DND-41 (cell line): ENCODE data around the gene PDCL2.

ENCODE experiments used
- ATAC-seq: fragments of 200-7000 bp; cut with Tn5 transposase; 3 replicates; pipeline ENCODE4 v1.9.1; 2021; ENCODE audit warnings: low read depth; ENCODE audit not compliant: insufficient read depth
- DNase-seq: peaks from one replicate; pipeline ENCODE4 v3.0.0-alpha.2; 2020
- H2AFZ ChIP-seq: 2 replicates; pipeline ENCODE4 v1.6.0; 2012; ENCODE audit warnings: low read depth, low read length
- H3K27ac ChIP-seq: 2 replicates; pipeline ENCODE4 v1.5.1; 2012; ENCODE audit warnings: low read length, inconsistent platforms
- H3K27me3 ChIP-seq: fragments of 200-600 bp; sonication (generic); 2 replicates; pipeline ENCODE4 v1.6.0; 2012; ENCODE audit warnings: low read length, mild to moderate bottlenecking, inconsistent platforms; ENCODE audit not compliant: insufficient read depth, poor library complexity
- H3K36me3 ChIP-seq: 2 replicates; pipeline ENCODE4 v1.5.1; 2012; ENCODE audit warnings: low read length, inconsistent platforms; ENCODE audit not compliant: insufficient read depth
- H3K4me1 ChIP-seq: 2 replicates; pipeline ENCODE4 v1.5.1; 2012; ENCODE audit warnings: mild to moderate bottlenecking, low read length; ENCODE audit not compliant: insufficient read depth
- H3K4me2 ChIP-seq: 2 replicates; pipeline ENCODE4 v1.6.0; 2012; ENCODE audit warnings: mild to moderate bottlenecking, moderate library complexity, low read length, inconsistent platforms; ENCODE audit not compliant: insufficient read depth
- H3K4me3 ChIP-seq, 2 experiments: fragments of 200-600 bp in 1 of 2; shearing (Covaris generic) in 1 of 2; 2 replicates each; pipeline ENCODE4 v1.5.1; 2012 to 2016; ENCODE audit warnings: inconsistent platforms in 2 of 2, low read length in 2 of 2, mild to moderate bottlenecking in 2 of 2, low read depth in 1 of 2, moderate library complexity in 1 of 2
- H3K79me2 ChIP-seq: 2 replicates; pipeline ENCODE4 v1.6.0; 2012; ENCODE audit warnings: low read length, inconsistent platforms; ENCODE audit not compliant: insufficient read depth
- H3K9ac ChIP-seq: 2 replicates; pipeline ENCODE4 v1.6.0; 2012; ENCODE audit warnings: low read depth, mild to moderate bottlenecking, inconsistent platforms, low read length, moderate library complexity
- H3K9me3 ChIP-seq: 2 replicates; pipeline ENCODE4 v1.5.1; 2012; ENCODE audit warnings: low read length, moderate library complexity, mild to moderate bottlenecking, inconsistent platforms; ENCODE audit not compliant: insufficient read depth, severe bottlenecking
- H4K20me1 ChIP-seq: 2 replicates; pipeline ENCODE4 v1.6.0; 2012; ENCODE audit warnings: low read length; ENCODE audit not compliant: insufficient read depth
- CTCF ChIP-seq: IDR thresholded peaks from 2 replicates; pipeline ENCODE4 v1.5.1; 2012; ENCODE audit warnings: borderline replicate concordance, low read length, moderate library complexity, mild to moderate bottlenecking; ENCODE audit not compliant: poor library complexity, severe bottlenecking; ENCODE audit errors: extremely low read depth
- EZH2 ChIP-seq: IDR thresholded peaks from 3 replicates; pipeline ENCODE4 v1.6.1; 2012; ENCODE audit warnings: borderline replicate concordance, low read depth, mild to moderate bottlenecking, moderate library complexity, low read length, inconsistent platforms; ENCODE audit not compliant: severe bottlenecking

Gene PDCL2

DNA sequence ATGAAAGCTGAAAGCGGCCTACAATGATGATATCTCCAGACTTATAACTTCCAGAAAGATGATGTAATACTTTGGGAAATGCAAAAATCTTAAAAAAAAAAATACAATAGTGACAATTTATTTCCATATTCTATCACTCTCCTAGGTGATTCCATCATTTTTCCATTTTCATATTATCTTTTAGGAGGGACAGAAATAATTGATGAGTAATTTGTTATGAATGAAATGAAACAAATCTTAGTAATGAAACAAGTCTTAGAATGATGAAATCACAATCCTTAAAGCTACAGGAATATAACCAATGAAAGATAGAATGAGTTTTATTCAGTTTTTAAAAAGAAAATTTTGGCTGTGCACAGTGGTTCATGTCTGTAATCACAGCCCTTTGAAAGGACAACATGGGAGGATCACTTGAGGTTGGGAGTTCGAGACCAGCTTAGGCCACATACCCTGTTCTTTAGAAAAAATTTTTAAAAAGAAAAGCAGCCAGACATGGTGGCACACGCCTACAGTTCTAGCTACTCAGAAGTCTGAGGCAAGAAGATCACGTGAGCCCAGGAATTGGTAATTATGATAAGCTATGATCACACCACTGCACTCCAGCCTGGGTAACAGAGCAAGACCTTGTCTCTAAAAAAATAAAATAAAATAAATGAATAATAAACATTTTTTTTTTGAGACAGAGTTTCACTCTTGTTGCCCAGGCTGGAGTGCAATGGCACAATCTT is 67.0 kb downstream of the PDCL2 start:
- Histone ChIP-seq H3K79me2 (peaks cover 61% of the 10 kb centered on the region), H3K36me3 (no peaks in the 10 kb centered on the region), H3K4me1 (no peaks in the 10 kb centered on the region), H2AFZ (no peak overlapping the region), H4K20me1 (peaks cover 2% of the 10 kb centered on the region; the same call in 1 of the 2 replicates), H3K4me3 (no peak overlapping the region), H3K9ac (no peak overlapping the region), H3K4me2 (no peak overlapping the region), H3K27me3 (no peaks in the 10 kb centered on the region), H3K9me3 (peaks cover under 1% of the 10 kb centered on the region), H3K27ac (no peak overlapping the region)
- TF ChIP-seq CTCF: no peak
- TF ChIP-seq EZH2: no peak
- DNase-seq: no peak
- ATAC-seq: no peak

DNA sequence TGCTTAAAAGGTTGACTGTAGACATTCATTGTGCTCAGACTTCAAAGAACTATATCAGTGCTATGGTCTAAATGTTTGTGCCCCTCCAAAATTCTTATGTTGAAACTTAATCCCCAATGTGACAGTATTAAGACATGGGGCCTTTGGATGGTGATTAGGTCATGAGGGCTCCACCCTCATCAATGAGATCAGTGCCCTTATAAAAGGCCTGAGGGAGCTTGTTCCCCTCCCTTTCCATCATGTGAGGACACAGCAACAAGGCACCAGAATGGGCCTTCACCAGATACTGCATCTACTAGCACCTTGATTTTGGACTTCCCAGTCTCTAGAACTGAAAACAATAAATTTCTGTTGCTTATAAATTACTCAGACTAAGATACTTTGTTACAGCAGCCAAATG is 73.6 kb downstream of the PDCL2 start:
- H2AFZ ChIP-seq: no peak overlapping the region
- TF ChIP-seq CTCF (no peak), EZH2 (no peak)
- no peak overlapping the region for H3K9ac ChIP-seq
- H3K36me3 ChIP-seq: no peaks in the 10 kb centered on the region
- peaks cover 2% of the 10 kb centered on the region; the same call in 1 of the 2 replicates for H4K20me1 ChIP-seq
- no peak overlapping the region for H3K4me2 ChIP-seq
- H3K4me1 ChIP-seq: no peaks in the 10 kb centered on the region
- H3K27me3 ChIP-seq: no peaks in the 10 kb centered on the region
- ATAC-seq (no peak), DNase-seq (no peak)
- no peak overlapping the region for H3K4me3 ChIP-seq
- no peak overlapping the region for H3K27ac ChIP-seq
- H3K79me2 ChIP-seq: peaks cover 37% of the 10 kb centered on the region
- no peaks in the 10 kb centered on the region for H3K9me3 ChIP-seq

DNA sequence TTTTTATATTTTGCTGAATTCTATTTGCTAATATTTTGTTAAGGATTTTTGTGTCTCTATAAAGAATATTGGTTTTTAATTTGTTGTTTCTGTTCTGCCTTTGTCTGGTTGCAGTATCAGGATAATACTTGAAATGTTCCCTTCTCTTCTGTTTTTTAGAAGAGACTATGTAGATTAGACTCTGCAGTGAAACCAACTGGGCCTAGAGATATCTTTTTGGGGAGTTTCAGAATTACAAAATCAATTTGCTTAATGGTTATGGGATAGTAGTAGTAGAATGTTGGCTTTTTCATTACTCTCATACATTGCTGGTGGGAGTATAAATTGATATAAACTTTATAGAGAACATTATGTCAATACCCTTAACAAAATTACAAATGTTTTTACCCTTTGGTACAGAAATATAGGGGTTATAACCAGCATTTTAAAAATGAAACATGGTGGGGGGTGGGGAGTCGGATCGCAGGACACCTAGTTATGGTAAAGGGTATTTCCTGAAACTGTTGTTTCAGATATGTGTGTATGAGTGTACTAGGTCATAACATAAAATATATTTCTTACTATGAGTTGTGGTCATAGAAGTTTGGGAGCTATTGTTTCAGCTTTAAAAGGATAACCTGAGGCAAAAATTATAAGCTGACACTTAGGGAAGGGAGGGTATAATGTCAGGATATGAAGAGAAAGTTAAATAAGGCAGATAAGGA is 74.4 kb downstream of the PDCL2 start:
- Histone ChIP-seq H3K27ac (no peak overlapping the region), H2AFZ (no peak overlapping the region), H3K36me3 (no peaks in the 10 kb centered on the region), H3K9ac (no peak overlapping the region), H3K9me3 (no peaks in the 10 kb centered on the region), H3K79me2 (peaks cover 31% of the 10 kb centered on the region), H3K4me1 (no peaks in the 10 kb centered on the region), H3K4me2 (no peak overlapping the region), H4K20me1 (peaks cover 2% of the 10 kb centered on the region; the same call in 1 of the 2 replicates), H3K27me3 (no peaks in the 10 kb centered on the region), H3K4me3 (no peak overlapping the region)
- DNase-seq: no peak
- TF ChIP-seq CTCF: no peak
- TF ChIP-seq EZH2: no peak
- no peak for ATAC-seq
